ENCODE results near the gene IGF2BP1.

IGF2BP1 gene

GRCh38 chr17:49013311-49014213 lies 16.4 kb downstream of the IGF2BP1 start:
- in situ Hi-C loops (cut with HindIII; ENCODE audit: low sequenced_read_pairs), result loop anchor here (10.0 kb wide), 1 partner anchor 99 kb away; no protein-coding TSS in a partner anchor
- no peak for DNase-seq (ENCODE audit: low read depth)
- H3K4me3 ChIP-seq (ENCODE audit: low read depth, low read length), result peak overlapping the region; percentile 2
- TF ChIP-seq CTCF (IDR thresholded peaks at IDR 0.05; ENCODE audit: low read depth, low read length, missing control alignments), result no peak

GRCh38 chr17:49015179-49015923 lies 18.2 kb downstream of the IGF2BP1 start:
- DNase-seq (ENCODE audit: low read depth), result no peak
- no peak for TF ChIP-seq CTCF (IDR thresholded peaks at IDR 0.05; ENCODE audit: low read depth, low read length, missing control alignments)
- H3K4me3 ChIP-seq (ENCODE audit: low read depth, low read length), result no peak overlapping the region
- in situ Hi-C loops (cut with HindIII; ENCODE audit: low sequenced_read_pairs), result loop anchor here (10.0 kb wide), 1 partner anchor 101 kb away; no protein-coding TSS in a partner anchor

- in situ Hi-C loops (cut with HindIII; ENCODE audit: low sequenced_read_pairs), result loop anchor here (10.0 kb wide), 1 partner anchor 101 kb away; no protein-coding TSS in a partner anchor
- TF ChIP-seq CTCF (IDR thresholded peaks at IDR 0.05; ENCODE audit: low read depth, low read length, missing control alignments), result no peak
- no peak overlapping the region for H3K4me3 ChIP-seq (ENCODE audit: low read depth, low read length)
- no peak for DNase-seq (ENCODE audit: low read depth)
Measured at GRCh38 chr17:49015924-49016774, 19.0 kb downstream of the IGF2BP1 start.

- H3K4me3 ChIP-seq (ENCODE audit: low read depth, low read length), result no peak overlapping the region
- in situ Hi-C loops (cut with HindIII; ENCODE audit: low sequenced_read_pairs), result loop anchor here (10.0 kb wide), 1 partner anchor 102 kb away; no protein-coding TSS in a partner anchor
- no peak for DNase-seq (ENCODE audit: low read depth)
- TF ChIP-seq CTCF (IDR thresholded peaks at IDR 0.05; ENCODE audit: low read depth, low read length, missing control alignments), result no peak
Measured at GRCh38 chr17:49016775-49017463, 19.7 kb downstream of the IGF2BP1 start.

GRCh38 chr17:49018116-49018612 lies 21.0 kb downstream of the IGF2BP1 start:
- in situ Hi-C loops (cut with HindIII; ENCODE audit: low sequenced_read_pairs), result loop anchor here (10.0 kb wide), 1 partner anchor 103 kb away; no protein-coding TSS in a partner anchor

More at GRCh38 chr17:49018116-49018612, 21.0 kb downstream of the IGF2BP1 start:
- DNase-seq (ENCODE audit: low read depth), result no peak
- H3K4me3 ChIP-seq (ENCODE audit: low read depth, low read length), result no peak overlapping the region
- no peak for TF ChIP-seq CTCF (IDR thresholded peaks at IDR 0.05; ENCODE audit: low read depth, low read length, missing control alignments)
